Esophagus muscularis mucosa (tissue), 4 donors: ENCODE data around the gene TRABD2B. TPM values are rescaled to one million over a fixed set of nuclear protein-coding genes. Genes with fewer than 3 reads are reported as not detected.
A peak's percentile ranks its signal among the peaks of the same experiment; 100 is the strongest.

ENCODE experiments used
- DNase-seq: peaks from one replicate; pipeline ENCODE4 v3.0.0-alpha.2; 2017; ENCODE audit errors: extremely low spot score
- H3K27ac ChIP-seq, 4 donors: fragments of 200-600 bp; sonication (generic); replicated peaks in 1 of 4; 1 replicate in 3 of 4; 2 replicates in 1 of 4; pipeline ENCODE4 v1.5.1; 2016 to 2019; ENCODE audit warnings: mild to moderate bottlenecking in 1 of 4
- H3K27me3 ChIP-seq, 4 donors: fragments of 200-600 bp; sonication (generic); one replicate each; pipeline versions ENCODE4 v1.5.1 to v1.6.0; 2016 to 2019
- H3K36me3 ChIP-seq, 4 donors: fragments of 200-600 bp; sonication (generic); one replicate each; pipeline ENCODE4 v1.5.1; 2016 to 2019
- H3K4me1 ChIP-seq, 4 donors: fragments of 200-600 bp; sonication (generic); one replicate each; pipeline ENCODE4 v1.5.1; 2016 to 2019
- H3K4me3 ChIP-seq, 4 donors: fragments of 200-600 bp; sonication (generic); 1 replicate in 2 of 4; 2 replicates in 2 of 4; pipeline ENCODE4 v1.5.1; 2016 to 2019; ENCODE audit warnings: mild to moderate bottlenecking in 4 of 4, moderate library complexity in 1 of 4
- H3K9me3 ChIP-seq, 4 donors: fragments of 200-600 bp; sonication (generic); 1 replicate in 3 of 4; 2 replicates in 1 of 4; pipeline ENCODE4 v1.5.1; 2016 to 2019
- EP300 ChIP-seq: sonication (generic); formaldehyde crosslinking; IDR thresholded peaks from one replicate; pipeline ENCODE4 v1.6.1; 2017; ENCODE audit warnings: antibody characterized with exemption
- POLR2A ChIP-seq: fragments of 450-650 bp; IDR thresholded peaks from one replicate; pipeline ENCODE4 v1.6.1; 2017; ENCODE audit warnings: antibody characterized with exemption, moderate library complexity, mild to moderate bottlenecking, low read depth
- POLR2AphosphoS5 ChIP-seq, 2 donors: sonication (generic); formaldehyde crosslinking; IDR thresholded peaks; one replicate each; pipeline ENCODE4 v1.6.1; 2017; ENCODE audit warnings: antibody characterized with exemption in 2 of 2
- WGBS: methylation state at CpG from one replicate; pipeline ENCODE4 v1.1.5; 2018; 5-methylcytosine and 5-hydroxymethylcytosine counted together
- intact Hi-C: fragments of 100-400 bp; cut with DNase I; formaldehyde crosslinking; loops from one replicate; pipeline ENCODE4 v1.15.1; 2023
- total RNA-seq, 4 donors: library from RNA; depleted of rRNA; stranded (reverse); fragments of >200 nt; gene quantifications; one replicate each; pipeline versions ENCODE4 v1.1.0 to v1.2.1, GENCODE V29; 2016
- TF ChIP-seq, protein P1 (sequence below), 3 experiments: fragments of 200-600 bp in 2 of 3; fragments of 450-650 bp in 1 of 3; sonication (generic) in 2 of 3; IDR thresholded peaks; one replicate each; pipeline ENCODE4 v1.5.1; 2017 to 2019; ENCODE audit warnings: antibody characterized with exemption in 3 of 3, mild to moderate bottlenecking in 2 of 3, moderate library complexity in 1 of 3

TRABD2B gene
- total RNA-seq, 4 donors from 2014 or later, result 4.0 to 7.6 (median 4.1) TPM

DNA sequence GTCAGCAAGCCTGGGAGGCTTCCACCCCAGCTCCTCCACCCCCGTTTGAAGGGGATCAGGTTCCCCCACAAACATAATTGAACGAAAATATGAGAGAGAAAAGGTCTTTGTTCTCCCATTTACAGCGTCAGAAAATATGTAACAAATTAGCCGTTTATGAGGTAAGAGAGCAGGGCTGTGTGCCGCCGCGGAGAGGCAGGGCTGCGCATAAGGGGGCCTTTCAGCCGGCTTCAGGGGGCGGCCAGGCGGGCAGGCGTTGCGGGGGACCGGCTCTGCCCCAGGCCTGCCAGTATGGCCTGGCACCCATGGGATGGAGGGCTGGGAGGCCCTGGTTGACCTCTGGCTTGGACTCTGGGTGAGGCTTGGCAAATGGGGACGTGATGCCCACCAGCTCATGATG is 179.3 kb downstream of the TRABD2B start:
- WGBS, result 92% methylated on average over 15 of the region's 15 CpGs
- TF ChIP-seq EP300 (no peak), POLR2A (no peak), POLR2AphosphoS5 (IDR thresholded peaks at IDR 0.05) (no peak)
- TF ChIP-seq, protein P1, sequence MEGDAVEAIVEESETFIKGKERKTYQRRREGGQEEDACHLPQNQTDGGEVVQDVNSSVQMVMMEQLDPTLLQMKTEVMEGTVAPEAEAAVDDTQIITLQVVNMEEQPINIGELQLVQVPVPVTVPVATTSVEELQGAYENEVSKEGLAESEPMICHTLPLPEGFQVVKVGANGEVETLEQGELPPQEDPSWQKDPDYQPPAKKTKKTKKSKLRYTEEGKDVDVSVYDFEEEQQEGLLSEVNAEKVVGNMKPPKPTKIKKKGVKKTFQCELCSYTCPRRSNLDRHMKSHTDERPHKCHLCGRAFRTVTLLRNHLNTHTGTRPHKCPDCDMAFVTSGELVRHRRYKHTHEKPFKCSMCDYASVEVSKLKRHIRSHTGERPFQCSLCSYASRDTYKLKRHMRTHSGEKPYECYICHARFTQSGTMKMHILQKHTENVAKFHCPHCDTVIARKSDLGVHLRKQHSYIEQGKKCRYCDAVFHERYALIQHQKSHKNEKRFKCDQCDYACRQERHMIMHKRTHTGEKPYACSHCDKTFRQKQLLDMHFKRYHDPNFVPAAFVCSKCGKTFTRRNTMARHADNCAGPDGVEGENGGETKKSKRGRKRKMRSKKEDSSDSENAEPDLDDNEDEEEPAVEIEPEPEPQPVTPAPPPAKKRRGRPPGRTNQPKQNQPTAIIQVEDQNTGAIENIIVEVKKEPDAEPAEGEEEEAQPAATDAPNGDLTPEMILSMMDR (IDR thresholded peaks at IDR 0.05), result no peak
- H3K27ac ChIP-seq, result peak overlapping the region; percentile 24 to 57 (median 32)
- no peaks in the 10 kb centered on the region for H3K9me3 ChIP-seq
- H3K36me3 ChIP-seq, result no peaks in the 10 kb centered on the region
- intact Hi-C loops, result no loop called here
- no peaks in the 10 kb centered on the region for H3K27me3 ChIP-seq
- DNase-seq, result no peak
- H3K4me1 ChIP-seq, result peaks cover 0 to 38% (median 31%) of the 10 kb centered on the region in 4 donors
- no peak overlapping the region for H3K4me3 ChIP-seq

DNA sequence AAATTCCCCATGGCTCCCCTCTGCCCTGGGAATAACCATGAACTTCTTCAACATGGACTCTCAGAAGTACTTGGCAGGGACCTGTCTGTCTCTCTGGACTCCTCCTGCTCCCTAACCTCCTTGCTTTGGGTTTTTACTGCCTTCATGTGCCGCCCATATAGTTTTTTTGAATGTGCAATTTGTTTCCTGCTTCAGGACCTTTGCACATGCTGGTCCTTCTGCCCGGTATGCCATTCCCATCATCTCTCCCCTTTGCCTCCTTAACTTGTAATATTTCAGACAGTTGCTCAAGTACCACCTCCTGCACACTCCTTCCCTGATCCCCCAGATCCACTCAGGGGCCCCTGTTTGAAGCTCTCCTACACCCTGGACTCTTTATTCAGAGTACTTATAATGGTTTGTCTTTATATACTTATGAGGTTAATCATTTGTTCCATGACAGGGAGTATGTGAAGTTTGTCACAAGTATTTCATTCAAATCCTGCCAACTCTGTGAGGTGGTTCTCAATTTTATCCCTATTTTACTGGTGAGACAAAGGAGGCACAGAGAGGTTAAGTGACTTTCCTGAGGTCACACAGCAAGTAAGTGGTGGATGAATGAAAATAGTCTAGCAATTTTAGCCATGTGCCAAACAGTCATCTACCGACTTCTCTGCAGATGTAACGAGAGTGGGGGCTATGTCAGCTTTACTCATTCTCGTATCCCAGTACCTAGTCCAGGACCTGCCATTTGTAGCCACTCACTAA is 180.7 kb downstream of the TRABD2B start:
- no peaks in the 10 kb centered on the region for H3K9me3 ChIP-seq
- DNase-seq, result no peak
- intact Hi-C loops, result no loop called here
- no peak overlapping the region for H3K4me3 ChIP-seq
- no peak for TF ChIP-seq EP300
- H3K27ac ChIP-seq, result no peak overlapping the region
- WGBS, result 86% methylated on average over 5 of the region's 5 CpGs
- no peaks in the 10 kb centered on the region for H3K27me3 ChIP-seq
- H3K4me1 ChIP-seq, result peaks cover 0 to 38% (median 28%) of the 10 kb centered on the region in 4 donors
- H3K36me3 ChIP-seq, result no peaks in the 10 kb centered on the region

DNA sequence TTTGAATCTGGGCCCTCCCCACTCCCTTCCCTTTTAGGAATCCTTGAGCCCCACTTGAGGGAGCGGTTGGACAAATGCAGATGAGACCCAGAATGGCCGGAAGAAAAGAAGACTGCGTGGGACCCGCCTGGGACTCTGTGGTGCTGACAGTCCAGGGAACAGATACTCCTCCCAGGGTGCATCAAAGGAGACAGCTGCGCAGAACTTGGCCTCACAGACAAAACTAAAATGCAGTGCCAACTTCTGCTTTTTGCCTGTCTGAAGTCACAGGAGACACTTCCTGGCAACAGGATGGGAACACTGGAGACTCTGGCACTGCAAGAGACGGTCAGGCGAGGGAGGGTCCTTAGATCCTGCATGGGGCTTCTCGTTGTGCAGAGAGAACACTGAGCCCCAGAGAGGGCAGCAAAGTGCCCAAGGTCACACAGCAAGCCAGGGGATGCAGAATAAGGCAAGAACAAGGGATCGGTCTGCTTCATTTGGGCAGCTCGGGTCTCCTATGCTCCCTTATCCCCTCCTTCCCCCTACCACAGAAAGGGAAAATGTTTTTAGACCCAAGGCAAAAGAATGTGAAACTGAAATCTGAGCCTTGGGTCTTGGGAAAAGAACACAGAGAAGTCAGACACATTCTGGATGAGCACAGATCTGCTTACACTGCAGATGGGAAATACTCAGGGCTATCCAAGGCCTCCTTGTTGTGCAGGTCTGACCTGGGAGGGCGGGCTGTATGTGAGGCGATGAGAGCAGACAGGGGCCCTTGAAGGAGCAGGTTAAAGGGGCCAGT is 182.4 kb downstream of the TRABD2B start:
- H3K4me3 ChIP-seq, result no peak overlapping the region
- no peak for TF ChIP-seq POLR2A
- TF ChIP-seq, protein P1 (IDR thresholded peaks at IDR 0.05), result no peak
- TF ChIP-seq POLR2AphosphoS5 (IDR thresholded peaks at IDR 0.05), result no peak
- no peak for TF ChIP-seq EP300
- DNase-seq, result no peak
- no peaks in the 10 kb centered on the region for H3K36me3 ChIP-seq
- intact Hi-C loops, result no loop called here
- no peaks in the 10 kb centered on the region for H3K27me3 ChIP-seq
- H3K27ac ChIP-seq, result peak overlapping the region in 1 of 4 donors; percentile 19
- H3K4me1 ChIP-seq, result peaks cover 0 to 38% (median 28%) of the 10 kb centered on the region in 4 donors
- no peaks in the 10 kb centered on the region for H3K9me3 ChIP-seq
- WGBS, result 74% methylated on average over 12 of the region's 12 CpGs

DNA sequence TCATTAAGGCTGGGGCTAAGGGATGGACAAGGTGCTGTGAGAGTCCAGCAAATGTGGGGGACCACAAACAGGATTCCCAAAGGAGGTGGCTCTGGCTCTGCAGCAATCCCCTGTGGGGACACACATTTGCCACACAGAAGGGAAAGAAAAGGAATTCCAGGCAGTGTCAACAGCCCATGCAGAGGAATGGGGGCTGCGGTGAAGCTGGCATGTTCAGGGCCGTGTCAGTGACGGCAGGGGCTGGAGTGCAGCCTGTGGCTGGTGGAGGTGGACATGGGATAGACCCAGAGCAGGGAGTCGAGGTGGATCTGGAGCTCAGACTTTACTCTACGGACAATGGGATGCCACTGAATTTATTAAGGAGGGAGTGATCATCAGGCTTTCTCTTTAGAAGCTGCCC is 183.2 kb downstream of the TRABD2B start:
- 82% methylated on average over 5 of the region's 5 CpGs for WGBS
- TF ChIP-seq, protein P1 (IDR thresholded peaks at IDR 0.05), result no peak
- TF ChIP-seq EP300, result no peak
- no peak for TF ChIP-seq POLR2A
- TF ChIP-seq POLR2AphosphoS5 (IDR thresholded peaks at IDR 0.05), result no peak

DNA sequence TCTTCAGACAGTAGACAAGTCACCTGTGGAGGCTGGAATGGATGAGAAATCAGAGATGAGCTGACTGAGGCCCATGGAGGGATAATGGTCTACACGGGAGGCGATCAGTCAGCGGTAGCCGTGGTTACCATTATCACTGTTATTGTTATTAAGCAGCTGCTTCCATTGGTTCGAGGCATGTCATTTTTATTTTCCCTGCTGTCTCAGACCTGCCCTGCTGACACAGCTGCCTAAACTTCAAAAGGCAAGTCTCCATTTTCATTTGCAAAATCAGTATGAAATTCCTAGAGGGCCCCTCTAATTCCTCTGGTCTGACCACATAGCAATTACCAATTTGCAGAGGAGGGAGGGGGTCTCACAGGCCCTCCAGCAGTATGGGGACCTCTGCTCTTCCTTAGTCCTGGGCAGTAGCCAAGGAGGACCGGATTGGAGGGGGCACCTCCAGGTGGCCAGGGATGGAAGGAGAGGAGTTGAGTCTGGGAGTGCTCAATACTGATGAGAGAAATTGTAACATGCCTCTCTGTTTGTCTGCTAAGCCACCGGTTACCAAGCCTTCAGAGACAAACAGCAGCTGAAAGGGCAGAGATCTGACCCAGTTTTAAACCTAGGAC is 184.2 kb downstream of the TRABD2B start:
- WGBS, result 71% methylated on average over 6 of the region's 7 CpGs
- peaks cover 0 to 36% (median 28%) of the 10 kb centered on the region in 4 donors for H3K4me1 ChIP-seq
- no peaks in the 10 kb centered on the region for H3K27me3 ChIP-seq
- no peaks in the 10 kb centered on the region for H3K9me3 ChIP-seq
- no peaks in the 10 kb centered on the region for H3K36me3 ChIP-seq
- no peak overlapping the region for H3K27ac ChIP-seq
- no peak overlapping the region for H3K4me3 ChIP-seq
- no peak for TF ChIP-seq POLR2AphosphoS5 (IDR thresholded peaks at IDR 0.05)
- TF ChIP-seq EP300, result no peak
- TF ChIP-seq POLR2A, result no peak
- TF ChIP-seq, protein P1 (IDR thresholded peaks at IDR 0.05), result no peak
- intact Hi-C loops, result no loop called here
- DNase-seq, result no peak

More for the DNA sequence above, 183.2 kb downstream of the TRABD2B start:
- Histone ChIP-seq H3K36me3 (no peaks in the 10 kb centered on the region), H3K4me1 (peaks cover 0 to 41% (median 29%) of the 10 kb centered on the region in 4 donors), H3K4me3 (no peak overlapping the region), H3K27me3 (no peaks in the 10 kb centered on the region), H3K27ac (no peak overlapping the region), H3K9me3 (no peaks in the 10 kb centered on the region)
- intact Hi-C loops, result no loop called here
- no peak for DNase-seq
